Astrocyte (in vitro differentiated cells and primary cell): ENCODE measurements around the gene SLC16A10. TPM values are rescaled to one million over a fixed set of nuclear protein-coding genes. Genes with fewer than 3 reads are reported as not detected.
"Not testable (repeated sequence)": the region's sequence is repeated elsewhere in the genome, so short reads cannot be mapped to it uniquely, and the experiment has no call there.

Source experiments
- DNase-seq: peaks from one replicate; pipeline ENCODE4 v3.0.0-alpha.2; 2010; ENCODE audit warnings: low read depth
- FAIRE-seq: peaks from 2 replicates; lab custom pipeline; 2011; peaks lifted over from hg19 to GRCh38; lab: Jason Lieb, UNC
- H2AFZ ChIP-seq: 2 replicates; pipeline ENCODE4 v1.6.0; 2012; ENCODE audit warnings: low read depth, low read length, inconsistent platforms
- H3K27ac ChIP-seq: 2 replicates; pipeline ENCODE4 v1.5.1; 2011; ENCODE audit warnings: low read depth, low read length, inconsistent platforms
- H3K27me3 ChIP-seq: 2 replicates; pipeline ENCODE4 v1.6.0; 2011; ENCODE audit warnings: low read length, inconsistent platforms; ENCODE audit not compliant: insufficient read depth
- H3K36me3 ChIP-seq: 2 replicates; pipeline ENCODE4 v1.5.1; 2011; ENCODE audit warnings: low read length, inconsistent platforms; ENCODE audit not compliant: insufficient read depth
- H3K4me1 ChIP-seq: 2 replicates; pipeline ENCODE4 v1.5.1; 2011; ENCODE audit warnings: low read length, inconsistent platforms; ENCODE audit not compliant: insufficient read depth
- H3K4me2 ChIP-seq: 2 replicates; pipeline ENCODE4 v1.6.0; 2012; ENCODE audit warnings: low read length, inconsistent platforms
- H3K4me3 ChIP-seq: 2 replicates; pipeline ENCODE4 v1.5.1; 2011; ENCODE audit warnings: low read depth, mild to moderate bottlenecking, low read length, inconsistent platforms; ENCODE audit not compliant: insufficient read depth
- H3K79me2 ChIP-seq: 2 replicates; pipeline ENCODE4 v1.6.0; 2012; ENCODE audit warnings: mild to moderate bottlenecking, low read length, inconsistent platforms; ENCODE audit not compliant: insufficient read depth
- H3K9ac ChIP-seq: 2 replicates; pipeline ENCODE4 v1.6.0; 2012; ENCODE audit warnings: mild to moderate bottlenecking, low read length, inconsistent platforms
- H3K9me3 ChIP-seq: 2 replicates; pipeline ENCODE4 v1.5.1; 2012; ENCODE audit warnings: low read depth, mild to moderate bottlenecking, low read length, inconsistent platforms; ENCODE audit not compliant: insufficient read depth
- H4K20me1 ChIP-seq: 2 replicates; pipeline ENCODE4 v1.6.0; 2012; ENCODE audit warnings: low read length, inconsistent platforms; ENCODE audit not compliant: insufficient read depth
- H3K27ac Mint-ChIP-seq: one replicate; pipeline ENCODE4 v1.8.0; 2021; ENCODE audit warnings: mild to moderate bottlenecking, mixed read lengths; ENCODE audit not compliant: unreplicated experiment
- H3K27me3 Mint-ChIP-seq: one replicate; pipeline ENCODE4 v1.8.0; 2021; ENCODE audit warnings: low read depth, mixed read lengths; ENCODE audit not compliant: unreplicated experiment
- H3K36me3 Mint-ChIP-seq: one replicate; pipeline ENCODE4 v1.8.0; 2021; ENCODE audit warnings: low read depth, mixed read lengths; ENCODE audit not compliant: unreplicated experiment
- H3K4me1 Mint-ChIP-seq: one replicate; pipeline ENCODE4 v1.8.0; 2021; ENCODE audit warnings: low read depth, mixed read lengths; ENCODE audit not compliant: unreplicated experiment
- H3K4me3 Mint-ChIP-seq: one replicate; pipeline ENCODE4 v1.8.0; 2021; ENCODE audit warnings: mild to moderate bottlenecking, moderate library complexity, mixed read lengths; ENCODE audit not compliant: unreplicated experiment
- H3K9me3 Mint-ChIP-seq: one replicate; pipeline ENCODE4 v1.8.0; 2021; ENCODE audit warnings: mild to moderate bottlenecking, mixed read lengths; ENCODE audit not compliant: unreplicated experiment
- EZH2 ChIP-seq: IDR thresholded peaks from 2 replicates; pipeline ENCODE4 v1.6.1; 2012; ENCODE audit warnings: mild to moderate bottlenecking, low read length, inconsistent platforms; ENCODE audit not compliant: insufficient read depth
- total RNA-seq: library from RNA; stranded (reverse); gene quantifications from 2 replicates; pipeline ENCODE4 v1.2.1, GENCODE V29; 2021
- TF ChIP-seq, protein P1 (sequence below): IDR thresholded peaks from 2 replicates; pipeline ENCODE4 v1.5.1; 2011; ENCODE audit warnings: low read depth, mild to moderate bottlenecking, inconsistent platforms, low read length, moderate library complexity; ENCODE audit not compliant: insufficient read depth

The SLC16A10 gene
- total RNA-seq, 1 donor from 2014 or later, result 0.18 TPM

DNA sequence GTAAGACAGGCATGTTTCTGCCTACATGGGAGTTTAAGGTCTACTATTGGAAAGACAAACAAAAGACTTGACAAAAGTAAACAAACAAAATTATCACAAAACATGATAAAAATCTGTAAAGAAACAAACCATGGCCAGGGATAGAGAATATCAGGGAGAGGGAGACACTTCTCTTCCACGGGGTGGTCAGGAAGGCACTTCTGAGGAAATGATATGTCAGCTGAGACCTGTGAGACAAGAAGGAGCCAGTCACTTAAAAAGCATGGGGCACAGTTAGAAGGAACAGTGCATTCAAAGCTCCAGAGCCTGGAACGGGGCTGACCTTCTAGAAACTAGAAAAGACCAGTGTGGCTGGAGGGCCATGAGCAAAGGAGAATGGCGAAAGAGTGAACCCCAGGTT, 35.1 kb upstream of the SLC16A10 start:
- H3K27ac ChIP-seq, result no peak overlapping the region
- TF ChIP-seq EZH2, result no peak
- TF ChIP-seq, protein P1, sequence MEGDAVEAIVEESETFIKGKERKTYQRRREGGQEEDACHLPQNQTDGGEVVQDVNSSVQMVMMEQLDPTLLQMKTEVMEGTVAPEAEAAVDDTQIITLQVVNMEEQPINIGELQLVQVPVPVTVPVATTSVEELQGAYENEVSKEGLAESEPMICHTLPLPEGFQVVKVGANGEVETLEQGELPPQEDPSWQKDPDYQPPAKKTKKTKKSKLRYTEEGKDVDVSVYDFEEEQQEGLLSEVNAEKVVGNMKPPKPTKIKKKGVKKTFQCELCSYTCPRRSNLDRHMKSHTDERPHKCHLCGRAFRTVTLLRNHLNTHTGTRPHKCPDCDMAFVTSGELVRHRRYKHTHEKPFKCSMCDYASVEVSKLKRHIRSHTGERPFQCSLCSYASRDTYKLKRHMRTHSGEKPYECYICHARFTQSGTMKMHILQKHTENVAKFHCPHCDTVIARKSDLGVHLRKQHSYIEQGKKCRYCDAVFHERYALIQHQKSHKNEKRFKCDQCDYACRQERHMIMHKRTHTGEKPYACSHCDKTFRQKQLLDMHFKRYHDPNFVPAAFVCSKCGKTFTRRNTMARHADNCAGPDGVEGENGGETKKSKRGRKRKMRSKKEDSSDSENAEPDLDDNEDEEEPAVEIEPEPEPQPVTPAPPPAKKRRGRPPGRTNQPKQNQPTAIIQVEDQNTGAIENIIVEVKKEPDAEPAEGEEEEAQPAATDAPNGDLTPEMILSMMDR, result no peak
- Mint-ChIP-seq H3K9me3 (no peaks in the 10 kb centered on the region), H3K27ac (no peak overlapping the region), H3K4me1 (no peaks in the 10 kb centered on the region), H3K4me3 (no peak overlapping the region), H3K27me3 (no peaks in the 10 kb centered on the region), H3K36me3 (peaks cover 2% of the 10 kb centered on the region)
- DNase-seq (no peak), FAIRE-seq (no peak)
- H3K79me2 ChIP-seq, result no peaks in the 10 kb centered on the region
- no peaks in the 10 kb centered on the region for H3K27me3 ChIP-seq
- H3K4me2 ChIP-seq, result no peak overlapping the region
- H3K4me1 ChIP-seq, result no peaks in the 10 kb centered on the region
- H3K36me3 ChIP-seq, result no peaks in the 10 kb centered on the region
- H4K20me1 ChIP-seq, result no peaks in the 10 kb centered on the region
- no peak overlapping the region for H2AFZ ChIP-seq
- no peak overlapping the region for H3K9ac ChIP-seq
- no peak overlapping the region for H3K4me3 ChIP-seq
- no peaks in the 10 kb centered on the region for H3K9me3 ChIP-seq

DNA sequence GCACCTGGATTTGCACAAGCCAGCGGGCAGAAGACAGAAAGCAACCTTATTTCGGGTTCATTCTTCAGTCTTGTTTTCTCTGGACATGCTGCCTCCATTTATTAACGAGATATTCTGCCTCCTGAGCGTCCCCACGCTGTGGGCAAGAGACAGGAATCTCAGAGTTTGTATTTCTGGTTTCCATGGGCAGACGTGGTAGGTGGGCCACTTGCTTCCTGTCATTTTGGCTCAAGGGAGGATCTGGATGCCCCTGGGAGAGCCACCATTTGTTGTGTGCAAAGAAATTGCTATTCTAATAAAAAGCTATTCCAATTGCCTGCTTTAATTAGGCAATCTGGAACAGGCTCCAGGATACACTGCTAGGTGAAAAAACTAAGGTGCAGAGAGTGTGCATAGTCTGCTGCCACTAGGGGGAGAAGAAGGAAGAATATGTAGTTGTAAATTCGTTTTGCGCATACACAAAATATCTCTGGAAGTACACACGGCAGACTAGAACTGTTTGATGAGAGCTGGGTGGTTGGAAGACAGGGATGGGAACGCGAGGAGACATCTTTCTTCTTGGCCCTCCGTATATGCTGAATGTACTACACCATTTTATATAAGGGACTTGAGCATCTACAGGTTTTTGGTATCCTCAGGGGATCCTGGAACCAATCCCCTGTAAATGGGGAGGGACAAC, 30.1 kb upstream of the SLC16A10 start:
- Mint-ChIP-seq H3K27ac (no peak overlapping the region), H3K27me3 (peaks cover 9% of the 10 kb centered on the region), H3K9me3 (peaks cover 8% of the 10 kb centered on the region), H3K4me1 (no peaks in the 10 kb centered on the region), H3K4me3 (no peak overlapping the region), H3K36me3 (peaks cover 3% of the 10 kb centered on the region)
- no peak overlapping the region for H3K4me2 ChIP-seq
- TF ChIP-seq, protein P1, result peak; percentile 84
- TF ChIP-seq EZH2, result no peak
- no peaks in the 10 kb centered on the region for H3K4me1 ChIP-seq
- H3K79me2 ChIP-seq, result no peaks in the 10 kb centered on the region
- FAIRE-seq (no peak), DNase-seq (peak; percentile 6)
- no peak overlapping the region for H3K27ac ChIP-seq
- no peak overlapping the region for H3K9ac ChIP-seq
- H4K20me1 ChIP-seq, result no peaks in the 10 kb centered on the region
- H3K4me3 ChIP-seq, result no peak overlapping the region
- H3K36me3 ChIP-seq, result no peaks in the 10 kb centered on the region
- H2AFZ ChIP-seq, result no peak overlapping the region
- H3K27me3 ChIP-seq, result peaks cover 7% of the 10 kb centered on the region
- no peaks in the 10 kb centered on the region for H3K9me3 ChIP-seq

DNA sequence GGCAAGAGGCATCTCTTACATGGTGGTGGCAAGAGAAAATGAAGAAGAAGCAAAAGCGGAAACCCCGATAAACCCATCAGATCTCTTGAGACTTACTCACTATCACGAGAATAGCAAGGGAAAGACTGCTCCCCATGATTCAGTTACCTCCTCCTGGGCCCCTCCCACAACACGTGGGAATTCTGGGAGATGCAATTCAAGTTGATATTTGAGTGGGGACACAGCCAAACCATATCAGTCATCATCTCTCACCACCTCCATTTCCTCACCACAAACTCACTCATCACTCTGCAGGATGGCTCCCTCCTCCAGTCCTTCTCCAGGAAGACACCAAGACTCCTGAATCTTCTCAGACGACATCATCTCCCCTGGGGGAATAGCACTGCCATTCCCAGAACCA, 25.8 kb upstream of the SLC16A10 start:
- no peak overlapping the region for H3K4me3 ChIP-seq
- H3K27me3 Mint-ChIP-seq, result peaks cover 20% of the 10 kb centered on the region
- no peak overlapping the region for H3K27ac Mint-ChIP-seq
- DNase-seq, result peak; percentile 20
- no peaks in the 10 kb centered on the region for H4K20me1 ChIP-seq
- H3K4me3 Mint-ChIP-seq, result no peak overlapping the region
- H3K27ac ChIP-seq, result no peak overlapping the region
- TF ChIP-seq, protein P1, result no peak
- no peak for TF ChIP-seq EZH2
- H3K4me2 ChIP-seq, result no peak overlapping the region
- H3K4me1 Mint-ChIP-seq, result no peaks in the 10 kb centered on the region
- H3K9me3 Mint-ChIP-seq, result peaks cover 16% of the 10 kb centered on the region
- H3K4me1 ChIP-seq, result no peaks in the 10 kb centered on the region
- no peaks in the 10 kb centered on the region for H3K9me3 ChIP-seq
- peaks cover 10% of the 10 kb centered on the region for H3K27me3 ChIP-seq
- H3K36me3 Mint-ChIP-seq, result peaks cover 8% of the 10 kb centered on the region
- H3K36me3 ChIP-seq, result no peaks in the 10 kb centered on the region
- H3K9ac ChIP-seq, result no peak overlapping the region
- FAIRE-seq, result no peak
- no peaks in the 10 kb centered on the region for H3K79me2 ChIP-seq
- no peak overlapping the region for H2AFZ ChIP-seq

DNA sequence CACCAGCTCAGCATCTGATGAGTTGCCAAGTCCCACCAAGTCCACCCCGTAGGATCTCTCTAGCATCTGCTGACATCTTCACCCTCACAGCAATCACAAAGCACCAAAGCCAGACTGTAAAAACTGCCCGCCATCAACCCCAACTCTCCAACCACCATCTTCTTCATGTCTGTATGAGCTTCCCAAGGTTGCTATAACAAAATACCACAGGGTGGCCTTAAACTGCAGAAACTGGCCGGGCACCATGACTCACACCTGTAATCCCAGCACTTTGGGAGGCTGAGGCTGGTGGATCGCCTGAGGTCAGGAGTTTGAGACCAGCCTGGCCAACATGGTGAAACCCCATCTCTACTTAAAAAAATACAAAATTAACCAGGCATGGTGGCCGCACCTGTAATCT, 25.3 kb upstream of the SLC16A10 start:
- not testable (repeated sequence) for H4K20me1 ChIP-seq, DNase-seq, H3K27ac ChIP-seq, H3K4me1 Mint-ChIP-seq, H3K79me2 ChIP-seq, H3K36me3 Mint-ChIP-seq, H3K36me3 ChIP-seq, FAIRE-seq, H3K4me3 ChIP-seq, H3K4me3 Mint-ChIP-seq, H3K9ac ChIP-seq, H3K9me3 ChIP-seq, H3K4me1 ChIP-seq, H3K4me2 ChIP-seq, H2AFZ ChIP-seq
- H3K27me3 ChIP-seq, result peaks cover 12% of the 10 kb centered on the region
- Mint-ChIP-seq H3K27me3 (peaks cover 20% of the 10 kb centered on the region), H3K9me3 (peaks cover 16% of the 10 kb centered on the region), H3K27ac (peak overlapping the region; percentile 19)
